ENCODE data around the gene GEMIN5. TPM values are rescaled to one million over a fixed set of nuclear protein-coding genes. Genes with fewer than 3 reads are reported as not detected.

Gene GEMIN5
- total and polyA plus RNA-seq, 2 of the 8 experiments (the other 6 are each of a cell fraction or from before 2014, with no cell fraction given): 12.8 to 47.0 TPM

GRCh38 chr5:154885439-154885838 lies 52.6 kb downstream of the GEMIN5 start:
- H3K9me3 ChIP-seq (ENCODE audit: insufficient read depth in 2 of 2, low read depth in 1 of 2, low read length in 1 of 2): no peaks in the 10 kb centered on the region
- CTCF ChIA-PET (ENCODE audit: partially characterized antibody): interaction anchor here (1.0 to 2.3 kb wide), 3 partner anchors 9 to 31 kb away, joined by 3 to 5 read pairs (median 3); partner anchors contain the start of gene CNOT8

More at GRCh38 chr5:154885439-154885838, 52.6 kb downstream of the GEMIN5 start:
- H4K8ac ChIP-seq (ENCODE audit: extremely low read depth, insufficient read depth, low read length): no peak overlapping the region
- H2BK12ac ChIP-seq (ENCODE audit: low read depth, low read length): no peak overlapping the region
- no peaks in the 10 kb centered on the region for H3K23me2 ChIP-seq (ENCODE audit: low read depth, low read length)
- H3K23ac ChIP-seq (ENCODE audit: insufficient read length): no peak overlapping the region
- H2BK5ac ChIP-seq (ENCODE audit: low read depth, low read length): no peak overlapping the region
- peaks cover 0 to 53% (median 21%) of the 10 kb centered on the region in 4 experiments for H3K36me3 ChIP-seq (ENCODE audit: control insufficient read depth in 2 of 4, insufficient read depth in 4 of 4, low read length in 3 of 4)
- H3K14ac ChIP-seq (ENCODE audit: insufficient read length): no peak overlapping the region
- H3K4ac ChIP-seq (replicated peaks; ENCODE audit: insufficient read length, low read depth, low read length): no peak overlapping the region
- no peak overlapping the region for H4K5ac ChIP-seq (ENCODE audit: insufficient read length, low read depth, low read length)
- H3K79me1 ChIP-seq (ENCODE audit: low read depth, low read length): no peaks in the 10 kb centered on the region
- no peaks in the 10 kb centered on the region for H4K20me1 ChIP-seq (replicated peaks in 1 of 2; ENCODE audit: control insufficient read depth in 1 of 2, insufficient read depth in 2 of 2, low read length in 2 of 2)
- FAIRE-seq (no peak), DNase-seq (ENCODE audit: low read depth in 1 of 2, low spot score in 2 of 2) (no peak)
- TF ChIP-seq TAF1 (IDR thresholded peaks at IDR 0.05; ENCODE audit: low read depth, low read length): no peak
- TF ChIP-seq FOSL1 (IDR thresholded peaks at IDR 0.05; ENCODE audit: insufficient read depth, low read depth, low read length): no peak
- TF ChIP-seq CEBPB (IDR thresholded peaks at IDR 0.05; ENCODE audit: low read depth, low read length): no peak
- no peak for TF ChIP-seq EZH2 (IDR thresholded peaks at IDR 0.05; ENCODE audit: low read depth, low read length, severe bottlenecking)
- TF ChIP-seq JUN (IDR thresholded peaks at IDR 0.05; ENCODE audit: low read depth, low read length): no peak
- no peak for TF ChIP-seq SRF (IDR thresholded peaks at IDR 0.05; ENCODE audit: low read depth, low read length)
- TF ChIP-seq EGR1 (IDR thresholded peaks at IDR 0.05; ENCODE audit: borderline replicate concordance, low read depth, low read length): no peak
- no peaks in the 10 kb centered on the region for H3K27me3 ChIP-seq (replicated peaks in 1 of 4; ENCODE audit: control insufficient read depth in 3 of 4, extremely low read depth in 1 of 4, insufficient read depth in 3 of 4, low read length in 3 of 4)
- no peaks in the 10 kb centered on the region; a peak in 1 of 4 replicates for H3K79me2 ChIP-seq (ENCODE audit: control insufficient read depth in 1 of 2, insufficient read depth in 2 of 2, low read length in 2 of 2)
- H3K27ac ChIP-seq (ENCODE audit: low read depth, low read length): no peak overlapping the region
- WGBS, 2 experiments (ENCODE audit: extremely low coverage in 1 of 2, insufficient coverage in 1 of 2, insufficient read length in 1 of 2, insufficient replicate concordance in 2 of 2, low coverage in 1 of 2, low lambda C conversion rate in 2 of 2, missing lambda C conversion rate in 1 of 2): 96% methylated on average over 2 of the region's 2 CpGs; no CpG with 5 or more reads in 1 of the 2 experiments
- POLR2A ChIA-PET (ENCODE audit: partially characterized antibody): interaction anchor here (0.8 to 2.9 kb wide), 4 partner anchors 9 to 28 kb away, joined by 3 to 8 read pairs (median 5); partner anchors contain the start of gene CNOT8
- no peak overlapping the region for H3K9ac ChIP-seq (replicated peaks in 1 of 4; ENCODE audit: extremely low read depth in 1 of 4, low read depth in 3 of 4, low read length in 3 of 4)
- H3K4me2 ChIP-seq (ENCODE audit: insufficient read depth in 1 of 2, low read depth in 2 of 2, low read length in 2 of 2): no peak overlapping the region; a peak in 1 of 4 replicates
- no peak overlapping the region for H3K56ac ChIP-seq (replicated peaks; ENCODE audit: insufficient read length, low read depth, low read length)
- no peak overlapping the region for H2BK120ac ChIP-seq (replicated peaks; ENCODE audit: low read depth, low read length)
- H3K4me3 ChIP-seq (ENCODE audit: extremely low read depth in 1 of 4, insufficient read depth in 2 of 4, low read depth in 3 of 4, low read length in 4 of 4): no peak overlapping the region
- H3K18ac ChIP-seq (ENCODE audit: extremely low read depth, low read length): no peak overlapping the region
- no peak overlapping the region for H2BK20ac ChIP-seq (ENCODE audit: low read length)
- H4K91ac ChIP-seq (replicated peaks; ENCODE audit: insufficient read length, low read length): no peak overlapping the region
- no peak overlapping the region for H2AK5ac ChIP-seq (ENCODE audit: low read depth, low read length)
- H2BK15ac ChIP-seq (ENCODE audit: low read length): no peak overlapping the region
- peaks cover 0 to 7% (median 0%) of the 10 kb centered on the region in 4 experiments; a peak in 1 of 7 replicates for H3K4me1 ChIP-seq (replicated peaks in 1 of 4; ENCODE audit: control insufficient read depth in 3 of 4, insufficient read depth in 4 of 4, low read length in 3 of 4)
- no peak overlapping the region for H2AFZ ChIP-seq (ENCODE audit: low read length)

Data from H1 (cell line).